ENCODE results near the gene ABHD3. TPM values are rescaled to one million over a fixed set of nuclear protein-coding genes. Genes with fewer than 3 reads are reported as not detected.

The ABHD3 gene, protein sequence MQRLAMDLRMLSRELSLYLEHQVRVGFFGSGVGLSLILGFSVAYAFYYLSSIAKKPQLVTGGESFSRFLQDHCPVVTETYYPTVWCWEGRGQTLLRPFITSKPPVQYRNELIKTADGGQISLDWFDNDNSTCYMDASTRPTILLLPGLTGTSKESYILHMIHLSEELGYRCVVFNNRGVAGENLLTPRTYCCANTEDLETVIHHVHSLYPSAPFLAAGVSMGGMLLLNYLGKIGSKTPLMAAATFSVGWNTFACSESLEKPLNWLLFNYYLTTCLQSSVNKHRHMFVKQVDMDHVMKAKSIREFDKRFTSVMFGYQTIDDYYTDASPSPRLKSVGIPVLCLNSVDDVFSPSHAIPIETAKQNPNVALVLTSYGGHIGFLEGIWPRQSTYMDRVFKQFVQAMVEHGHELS
- 23.3 TPM for total RNA-seq (2021; ENCODE audit: unreplicated experiment)
- 16.7 TPM for polyA plus RNA-seq (2012; ENCODE audit: insufficient read length)
- Bru-seq, nascent RNA, result percentile 71 among the genes with signal in this experiment
- percentile 81 among the genes with signal in this experiment for BruChase-seq, experiment 1, labeled RNA remaining after a 2-hour chase
- BruChase-seq, experiment 2, labeled RNA remaining after a 6-hour chase, result percentile 78 among the genes with signal in this experiment
- long read RNA-seq, transcript ABHD3-201 (9 exons, 2,064 nt), result major isoform, 43 of 62 reads
- long read RNA-seq, partial matches to known transcripts, result 3 of 62 reads
- long read RNA-seq, other reads (novel, unspliced or antisense), result 11 of 62 reads

DNA sequence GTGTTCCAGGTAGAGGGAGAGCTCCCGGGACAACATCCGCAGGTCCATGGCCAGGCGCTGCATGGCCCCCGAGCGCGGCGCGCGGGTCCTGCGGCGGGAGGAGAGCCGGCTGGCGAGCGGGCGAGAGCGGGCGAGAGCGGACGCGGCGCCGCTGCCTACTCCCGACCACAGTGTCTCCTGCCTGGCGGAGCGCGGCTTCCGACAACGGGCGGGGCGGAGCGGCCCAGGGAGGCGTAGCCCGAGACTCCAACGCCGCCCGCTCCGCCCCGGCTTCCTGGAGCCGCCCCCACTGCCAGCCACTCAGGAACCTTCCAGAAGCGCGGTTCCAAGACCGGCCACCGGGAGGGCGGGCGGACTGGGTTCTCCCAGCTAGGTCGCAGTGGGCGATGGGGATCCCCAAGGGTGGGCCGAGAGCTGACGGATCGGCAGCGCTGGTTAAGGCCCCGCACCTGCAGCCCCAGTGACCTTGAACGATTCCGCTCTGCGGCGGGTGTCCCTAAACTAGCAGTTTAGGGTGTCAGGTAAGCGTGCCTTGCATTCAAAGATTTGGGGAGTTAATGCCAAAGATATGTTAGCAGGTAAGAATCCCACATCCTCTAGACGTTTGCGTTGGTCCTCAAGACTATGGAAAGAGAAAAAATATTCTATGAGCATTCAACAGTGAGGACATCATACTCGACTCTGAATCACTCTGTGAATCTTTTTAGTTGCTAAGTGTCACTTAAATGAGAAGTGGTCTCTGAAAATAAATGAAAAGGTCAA is at the start of gene ABHD3:
Gene ABHD3, minus strand, starts transcription at position 172 of the 762 bp plus-strand sequence. Its CDS starts 109 bp downstream, at position 63.
- intact Hi-C loops (cut with micrococcal nuclease; ENCODE audit: unreplicated experiment), result loop anchor here (5.0 kb wide), 1 partner anchor 38 kb away; the partner anchor contains the start of gene MIB1
- ATAC-seq, result peak; percentile 99
- TSS peak; percentile 67 for BruUV-seq (replicated peaks)

DNA sequence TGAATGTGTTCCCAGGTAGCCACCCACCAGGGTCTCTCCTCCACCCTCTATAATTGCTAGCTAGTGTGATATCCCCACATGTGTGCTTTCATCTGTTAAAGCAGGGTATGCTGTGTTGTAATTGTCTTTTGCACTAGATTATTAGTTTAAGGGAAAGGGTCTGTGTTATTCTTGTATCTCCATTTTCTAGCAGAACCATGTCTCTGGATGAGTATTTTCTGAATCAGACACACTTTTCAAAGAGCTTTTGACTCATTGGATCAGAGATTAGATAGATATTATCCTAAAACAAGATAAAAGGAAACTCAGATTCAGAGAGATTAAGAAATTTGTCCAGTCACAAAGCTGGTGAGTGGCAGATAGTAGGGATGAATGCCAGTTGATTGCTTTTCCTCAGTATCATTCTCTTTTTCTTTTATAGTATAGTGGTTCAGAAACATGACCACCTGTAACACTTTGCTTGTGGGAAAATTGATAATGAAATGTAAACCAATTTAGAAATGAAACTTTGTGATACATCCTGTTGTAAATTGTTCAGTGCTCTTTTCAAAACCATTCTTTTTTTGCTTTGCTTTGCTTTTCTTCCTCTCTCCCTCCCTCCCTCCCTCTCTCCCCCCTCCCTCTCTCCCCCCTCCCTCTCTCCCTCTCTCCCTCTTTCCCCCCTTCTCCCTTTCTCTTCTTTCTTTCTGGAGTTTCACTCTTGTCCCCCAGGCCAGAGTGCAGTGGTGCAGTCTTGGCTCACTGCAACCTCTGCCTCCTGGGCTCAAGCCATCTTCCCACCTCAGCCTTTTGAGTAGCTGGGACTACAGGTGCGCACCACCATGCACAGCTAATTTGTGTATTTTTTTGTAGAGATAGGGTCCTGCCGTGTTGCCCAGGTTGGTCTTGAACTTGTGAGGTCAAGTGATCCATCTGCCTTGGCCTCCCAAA is 43.5 kb upstream of the ABHD3 start:
- no TSS peak for BruUV-seq (replicated peaks)
- in situ Hi-C loops (cut with HindIII; ENCODE audit: low pct_unique_long_range_greater_than_20kb, low sequenced_read_pairs), result no loop called here

More for the DNA sequence above, at the start of gene ABHD3:
- no peaks in the 10 kb centered on the region for H3K27me3 ChIP-seq (ENCODE audit: control insufficient read depth, insufficient read depth, low read length)
- H3K4me1 ChIP-seq (ENCODE audit: control insufficient read depth, insufficient read depth, low read length), result peaks cover 10% of the 10 kb centered on the region; the same call in 1 of the 2 replicates
- peak within 1 kb of the TSS; percentile 82 for H3K27ac ChIP-seq (ENCODE audit: low read length)
- H3K4me3 ChIP-seq (ENCODE audit: low read depth in 2 of 2, low read length in 2 of 2), result peak within 1 kb of the TSS; percentile 51 to 78
- CTCF ChIA-PET, result interaction anchor here (0.7 kb wide), 3 partner anchors 102 to 1354 kb away, joined by 3 to 4 read pairs (median 3); no protein-coding TSS in a partner anchor
- peak; percentile 38 for DNase-seq (ENCODE audit: low read depth, low spot score)
- peaks cover 5% of the 10 kb centered on the region; the same call in 1 of the 2 replicates for H3K36me3 ChIP-seq (ENCODE audit: control insufficient read depth, insufficient read depth, low read length)
- H3K9me3 ChIP-seq (ENCODE audit: control insufficient read depth, insufficient read depth, low read depth, low read length), result no peaks in the 10 kb centered on the region
- POLR2A ChIA-PET, result no interaction called here
- in situ Hi-C loops (cut with HindIII; ENCODE audit: low pct_unique_long_range_greater_than_20kb, low sequenced_read_pairs), result no loop called here
- TF ChIP-seq TCF7L2 (IDR thresholded peaks at IDR 0.05; ENCODE audit: low read depth, low read length), result no peak
- peak; percentile 57; the same call in 1 of the 2 replicates for TF ChIP-seq POLR2AphosphoS5 (IDR thresholded peaks at IDR 0.05; ENCODE audit: low read depth, low read length)
- TF ChIP-seq, protein P1, sequence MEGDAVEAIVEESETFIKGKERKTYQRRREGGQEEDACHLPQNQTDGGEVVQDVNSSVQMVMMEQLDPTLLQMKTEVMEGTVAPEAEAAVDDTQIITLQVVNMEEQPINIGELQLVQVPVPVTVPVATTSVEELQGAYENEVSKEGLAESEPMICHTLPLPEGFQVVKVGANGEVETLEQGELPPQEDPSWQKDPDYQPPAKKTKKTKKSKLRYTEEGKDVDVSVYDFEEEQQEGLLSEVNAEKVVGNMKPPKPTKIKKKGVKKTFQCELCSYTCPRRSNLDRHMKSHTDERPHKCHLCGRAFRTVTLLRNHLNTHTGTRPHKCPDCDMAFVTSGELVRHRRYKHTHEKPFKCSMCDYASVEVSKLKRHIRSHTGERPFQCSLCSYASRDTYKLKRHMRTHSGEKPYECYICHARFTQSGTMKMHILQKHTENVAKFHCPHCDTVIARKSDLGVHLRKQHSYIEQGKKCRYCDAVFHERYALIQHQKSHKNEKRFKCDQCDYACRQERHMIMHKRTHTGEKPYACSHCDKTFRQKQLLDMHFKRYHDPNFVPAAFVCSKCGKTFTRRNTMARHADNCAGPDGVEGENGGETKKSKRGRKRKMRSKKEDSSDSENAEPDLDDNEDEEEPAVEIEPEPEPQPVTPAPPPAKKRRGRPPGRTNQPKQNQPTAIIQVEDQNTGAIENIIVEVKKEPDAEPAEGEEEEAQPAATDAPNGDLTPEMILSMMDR (IDR thresholded peaks at IDR 0.05), result 0 out of 2 replicates have a peak, but pooled peaks have one; percentile 14

More for the DNA sequence above, 43.5 kb upstream of the ABHD3 start:
- H3K36me3 ChIP-seq (ENCODE audit: control insufficient read depth, insufficient read depth, low read length), result no peaks in the 10 kb centered on the region
- intact Hi-C loops (cut with micrococcal nuclease; ENCODE audit: unreplicated experiment), result no loop called here
- ChIA-PET CTCF (no interaction called here), POLR2A (no interaction called here)
- no peaks in the 10 kb centered on the region for H3K9me3 ChIP-seq (ENCODE audit: control insufficient read depth, insufficient read depth, low read depth, low read length)
- peaks cover 14% of the 10 kb centered on the region for H3K4me1 ChIP-seq (ENCODE audit: control insufficient read depth, insufficient read depth, low read length)
- H3K4me3 ChIP-seq (ENCODE audit: low read depth in 2 of 2, low read length in 2 of 2), result no peak overlapping the region
- H3K27ac ChIP-seq (ENCODE audit: low read length), result no peak overlapping the region
- ATAC-seq, result no peak
- TF ChIP-seq SIN3A (IDR thresholded peaks at IDR 0.05; ENCODE audit: borderline replicate concordance, insufficient read depth, low read depth, low read length) (no peak), TCF7L2 (IDR thresholded peaks at IDR 0.05; ENCODE audit: low read depth, low read length) (no peak), POLR2AphosphoS5 (IDR thresholded peaks at IDR 0.05; ENCODE audit: low read depth, low read length) (no peak)
- TF ChIP-seq, protein P2, sequence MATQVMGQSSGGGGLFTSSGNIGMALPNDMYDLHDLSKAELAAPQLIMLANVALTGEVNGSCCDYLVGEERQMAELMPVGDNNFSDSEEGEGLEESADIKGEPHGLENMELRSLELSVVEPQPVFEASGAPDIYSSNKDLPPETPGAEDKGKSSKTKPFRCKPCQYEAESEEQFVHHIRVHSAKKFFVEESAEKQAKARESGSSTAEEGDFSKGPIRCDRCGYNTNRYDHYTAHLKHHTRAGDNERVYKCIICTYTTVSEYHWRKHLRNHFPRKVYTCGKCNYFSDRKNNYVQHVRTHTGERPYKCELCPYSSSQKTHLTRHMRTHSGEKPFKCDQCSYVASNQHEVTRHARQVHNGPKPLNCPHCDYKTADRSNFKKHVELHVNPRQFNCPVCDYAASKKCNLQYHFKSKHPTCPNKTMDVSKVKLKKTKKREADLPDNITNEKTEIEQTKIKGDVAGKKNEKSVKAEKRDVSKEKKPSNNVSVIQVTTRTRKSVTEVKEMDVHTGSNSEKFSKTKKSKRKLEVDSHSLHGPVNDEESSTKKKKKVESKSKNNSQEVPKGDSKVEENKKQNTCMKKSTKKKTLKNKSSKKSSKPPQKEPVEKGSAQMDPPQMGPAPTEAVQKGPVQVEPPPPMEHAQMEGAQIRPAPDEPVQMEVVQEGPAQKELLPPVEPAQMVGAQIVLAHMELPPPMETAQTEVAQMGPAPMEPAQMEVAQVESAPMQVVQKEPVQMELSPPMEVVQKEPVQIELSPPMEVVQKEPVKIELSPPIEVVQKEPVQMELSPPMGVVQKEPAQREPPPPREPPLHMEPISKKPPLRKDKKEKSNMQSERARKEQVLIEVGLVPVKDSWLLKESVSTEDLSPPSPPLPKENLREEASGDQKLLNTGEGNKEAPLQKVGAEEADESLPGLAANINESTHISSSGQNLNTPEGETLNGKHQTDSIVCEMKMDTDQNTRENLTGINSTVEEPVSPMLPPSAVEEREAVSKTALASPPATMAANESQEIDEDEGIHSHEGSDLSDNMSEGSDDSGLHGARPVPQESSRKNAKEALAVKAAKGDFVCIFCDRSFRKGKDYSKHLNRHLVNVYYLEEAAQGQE (IDR thresholded peaks at IDR 0.05; ENCODE audit: insufficient read depth in 1 of 2, low read depth in 2 of 2, low read length in 1 of 2), result no peak
- TF ChIP-seq, protein P1 (IDR thresholded peaks at IDR 0.05), result no peak
- DNase-seq (ENCODE audit: low read depth, low spot score), result no peak
- H3K27me3 ChIP-seq (ENCODE audit: control insufficient read depth, insufficient read depth, low read length), result no peaks in the 10 kb centered on the region

All from Panc1 (cell line).